ENCODE results near the gene OAF. TPM values are rescaled to one million over a fixed set of nuclear protein-coding genes. Genes with fewer than 3 reads are reported as not detected.

The OAF gene
- polyA plus RNA-seq, 2 of the 4 experiments (the other 2 are of a cell fraction) = 3.0 to 3.8 TPM

- H3K4me2 ChIP-seq = no peak overlapping the region
- ChIA-PET CTCF (interaction anchor here (1.3 to 1.6 kb wide), 2 partner anchors 10 to 105 kb away, joined by 5 read pairs; no protein-coding TSS in a partner anchor), POLR2A (no interaction called here)
- H3K9me3 ChIP-seq = no peaks in the 10 kb centered on the region
- no peaks in the 10 kb centered on the region for H3K4me1 ChIP-seq
- ATAC-seq (no peak), FAIRE-seq (no peak), DNase-seq (ENCODE audit: low read depth in 1 of 2, low spot score in 1 of 2) (no peak)
- 70% methylated on average over 9 of the region's 9 CpGs for WGBS (ENCODE audit: missing lambda C conversion rate)
- TF ChIP-seq CTCF (IDR thresholded peaks at IDR 0.05) = no peak
- H3K4me3 ChIP-seq = no peak overlapping the region
- H3K27ac ChIP-seq = no peak overlapping the region
These were observed 11.9 kb upstream of the OAF start for GRCh38 chr11:120198787-120199469.

- CTCF ChIA-PET = interaction anchor here (1.3 to 1.6 kb wide), 2 partner anchors 9 to 104 kb away, joined by 5 read pairs; no protein-coding TSS in a partner anchor
- TF ChIP-seq HEYL (CRISPR knock-in tag; IDR thresholded peaks at IDR 0.05) (no peak), RCOR1 (IDR thresholded peaks at IDR 0.05; ENCODE audit: low read depth, low read length) (no peak), CEBPB (IDR thresholded peaks at IDR 0.05) (no peak), CTCF (IDR thresholded peaks at IDR 0.05) (no peak), CBX8 (IDR thresholded peaks at IDR 0.05) (no peak), MYC (IDR thresholded peaks at IDR 0.05; ENCODE audit: borderline replicate concordance, low read length) (no peak), KDM5A (IDR thresholded peaks at IDR 0.05) (no peak), NPAS2 (CRISPR knock-in tag; IDR thresholded peaks at IDR 0.05; ENCODE audit: borderline replicate concordance) (no peak), TP53 (CRISPR knock-in tag; IDR thresholded peaks at IDR 0.05) (no peak), CHD4 (IDR thresholded peaks at IDR 0.05; ENCODE audit: borderline replicate concordance) (no peak), MAZ (IDR thresholded peaks at IDR 0.05; ENCODE audit: borderline replicate concordance, low read depth, low read length) (no peak), HOXA7 (CRISPR knock-in tag; IDR thresholded peaks at IDR 0.05) (no peak), EHMT2 (IDR thresholded peaks at IDR 0.05; ENCODE audit: low read depth) (no peak), ATOH8 (CRISPR knock-in tag; IDR thresholded peaks at IDR 0.05; ENCODE audit: low read depth) (no peak), JUNB (IDR thresholded peaks at IDR 0.05) (no peak)
- H3K4me2 ChIP-seq = no peak overlapping the region
- FAIRE-seq (no peak), DNase-seq (ENCODE audit: low read depth in 1 of 2, low spot score in 1 of 2) (no peak), ATAC-seq (no peak)
- no peaks in the 10 kb centered on the region for H3K4me1 ChIP-seq
- H3K4me3 ChIP-seq = no peak overlapping the region
- H3K9me3 ChIP-seq = no peaks in the 10 kb centered on the region
- 82% methylated on average over 6 of the region's 9 CpGs for WGBS (ENCODE audit: missing lambda C conversion rate)
- no peak overlapping the region for H3K27ac ChIP-seq
- POLR2A ChIA-PET = no interaction called here
These were observed 11.2 kb upstream of the OAF start for GRCh38 chr11:120199613-120200012.

GRCh38 chr11:120200677-120201076, 10.2 kb upstream of the OAF start:
- POLR2A ChIA-PET = no interaction called here
- DNase-seq (ENCODE audit: low read depth in 1 of 2, low spot score in 1 of 2) = no peak
- ATAC-seq = no peak
- no peak for FAIRE-seq
- CTCF ChIA-PET = interaction anchor here (1.2 kb wide), 1 partner anchor 103 kb away, joined by 3 read pairs; no protein-coding TSS in a partner anchor
- H3K9me3 ChIP-seq = no peaks in the 10 kb centered on the region
- H3K4me3 ChIP-seq = no peak overlapping the region
- H3K4me2 ChIP-seq = no peak overlapping the region
- WGBS (ENCODE audit: missing lambda C conversion rate) = 9% methylated on average over 1 of the region's 1 CpG
- no peaks in the 10 kb centered on the region for H3K4me1 ChIP-seq
- no peak overlapping the region for H3K27ac ChIP-seq
- TF ChIP-seq ELK1 (IDR thresholded peaks at IDR 0.05; ENCODE audit: low read depth, low read length) (no peak), POLR2A (IDR thresholded peaks at IDR 0.05; ENCODE audit: low read length) (no peak), NR3C1 (IDR thresholded peaks at IDR 0.05) (no peak), REST (IDR thresholded peaks at IDR 0.05) (no peak), RAD21 (conservative IDR thresholded peaks at IDR 0.05 in 1 of 2, IDR thresholded peaks at IDR 0.05 in 1 of 2) (no peak), MAX (IDR thresholded peaks at IDR 0.05) (no peak), NFE2L2 (conservative IDR thresholded peaks at IDR 0.05; ENCODE audit: low read length) (no peak), CHD2 (IDR thresholded peaks at IDR 0.05; ENCODE audit: low read length, partially characterized antibody) (no peak), FOSB (CRISPR knock-in tag; IDR thresholded peaks at IDR 0.05) (no peak)

All from A549 (cell line).